ENCODE measurements around the gene GATC.
"Not testable (repeated sequence)": the region's sequence is repeated elsewhere in the genome, so short reads cannot be mapped to it uniquely, and the experiment has no call there.

GATC gene

DNA sequence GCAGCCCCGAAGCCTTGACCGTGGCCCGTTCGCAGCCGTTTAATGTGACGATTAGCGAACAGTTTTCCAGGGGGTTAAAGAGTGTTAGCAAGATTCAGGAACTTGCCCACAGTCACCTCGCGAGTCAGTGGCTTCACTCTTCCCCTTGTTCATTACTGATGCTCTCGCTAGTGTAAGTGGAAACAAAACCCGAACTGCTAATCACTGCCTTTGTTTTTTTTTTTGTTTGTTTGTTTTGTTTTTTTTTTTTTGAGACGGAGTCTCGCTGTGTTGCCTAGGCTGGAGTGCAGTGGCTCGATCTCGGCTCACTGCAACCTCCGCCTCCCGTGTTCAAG, 567 bp downstream of the GATC start:
- Histone ChIP-seq H3K4ac (ENCODE audit: low read depth in 1 of 2, low read length in 2 of 2) (peak overlapping the region; percentile 29 to 96), H3K14ac (ENCODE audit: low read length in 2 of 2) (peak overlapping the region in 1 of 2 experiments; percentile 53), H3K4me1 (ENCODE audit: control insufficient read depth, insufficient read depth, low read depth, low read length) (peaks cover 10% of the 10 kb centered on the region), H4K8ac (ENCODE audit: low read length) (peak overlapping the region; percentile 74), H3K9ac (ENCODE audit: low read length) (peak overlapping the region; percentile 99), H3K27ac (ENCODE audit: low read length, poor library complexity, severe bottlenecking) (peak overlapping the region; percentile 66), H3K4me2 (ENCODE audit: low read length, poor library complexity, severe bottlenecking) (peak overlapping the region; percentile 94), H3K18ac (ENCODE audit: low read depth in 1 of 2, low read length in 2 of 2) (peak overlapping the region; percentile 16 to 67), H2AFZ (ENCODE audit: low read depth, low read length) (peak overlapping the region; percentile 85), H3K4me3 (ENCODE audit: insufficient read depth in 1 of 2, low read depth in 1 of 2, low read length in 2 of 2) (peak overlapping the region; percentile 73 to 100), H3K36me3 (ENCODE audit: control insufficient read depth in 1 of 2, insufficient read depth in 2 of 2, low read depth in 1 of 2, low read length in 2 of 2) (peaks cover 21 to 46% of the 10 kb centered on the region in 2 experiments)
- not testable (repeated sequence) for H2BK5ac ChIP-seq (ENCODE audit: low read depth, low read length, poor library complexity, severe bottlenecking); H2BK12ac ChIP-seq (ENCODE audit: low read length in 2 of 2); H3K9me3 ChIP-seq (ENCODE audit: control insufficient read depth, low read length); H2BK15ac ChIP-seq (ENCODE audit: low read depth, poor library complexity, severe bottlenecking); H2AK5ac ChIP-seq (ENCODE audit: low read length, severe bottlenecking); H4K91ac ChIP-seq (ENCODE audit: low read length); H3K27me3 ChIP-seq (ENCODE audit: control insufficient read depth in 1 of 2, insufficient read depth in 1 of 2, low read length in 2 of 2); H2BK120ac ChIP-seq (ENCODE audit: low read depth, low read length); H3K79me1 ChIP-seq (replicated peaks; ENCODE audit: low read length, poor library complexity, severe bottlenecking); DNase-seq; H3K23ac ChIP-seq (ENCODE audit: low read length in 2 of 2)
- 12% methylated on average over 17 of the region's 17 CpGs for WGBS

DNA sequence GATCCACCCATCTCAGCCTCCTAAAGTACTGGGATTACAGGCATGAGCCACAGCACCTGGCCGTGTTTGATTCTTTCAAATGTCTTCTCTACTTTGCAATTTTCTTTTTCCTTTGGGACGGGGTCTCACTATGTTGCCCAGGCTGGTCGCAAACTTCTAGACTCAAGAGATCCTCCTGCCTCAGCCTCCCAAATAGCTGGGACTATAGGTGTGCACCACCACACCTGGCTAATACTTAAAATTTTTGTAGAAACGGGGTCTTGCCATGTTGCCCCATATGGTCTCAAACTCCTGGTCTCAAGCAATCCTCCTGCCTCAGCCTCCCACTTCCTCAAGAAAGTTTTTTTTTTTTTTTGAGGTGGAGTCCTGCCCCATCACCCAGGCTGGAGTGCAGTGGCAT, 1.7 kb downstream of the GATC start:
- Histone ChIP-seq H3K9ac (ENCODE audit: low read length) (peak overlapping the region; percentile 99), H3K27me3 (ENCODE audit: control insufficient read depth in 1 of 2, insufficient read depth in 1 of 2, low read length in 2 of 2) (no peaks in the 10 kb centered on the region), H2BK120ac (ENCODE audit: low read depth, low read length) (no peak overlapping the region), H3K14ac (ENCODE audit: low read length in 2 of 2) (no peak overlapping the region), H4K8ac (ENCODE audit: low read length) (no peak overlapping the region), H2BK5ac (ENCODE audit: low read depth, low read length, poor library complexity, severe bottlenecking) (no peak overlapping the region), H4K91ac (ENCODE audit: low read length) (no peak overlapping the region), H3K9me3 (ENCODE audit: control insufficient read depth, low read length) (no peaks in the 10 kb centered on the region), H3K23ac (ENCODE audit: low read length in 2 of 2) (no peak overlapping the region), H3K36me3 (ENCODE audit: control insufficient read depth in 1 of 2, insufficient read depth in 2 of 2, low read depth in 1 of 2, low read length in 2 of 2) (peaks cover 23 to 47% of the 10 kb centered on the region in 2 experiments), H2AK5ac (ENCODE audit: low read length, severe bottlenecking) (no peak overlapping the region), H3K4me3 (ENCODE audit: insufficient read depth in 1 of 2, low read depth in 1 of 2, low read length in 2 of 2) (no peak overlapping the region), H3K4ac (ENCODE audit: low read depth in 1 of 2, low read length in 2 of 2) (no peak overlapping the region), H3K79me1 (replicated peaks; ENCODE audit: low read length, poor library complexity, severe bottlenecking) (peaks cover 4% of the 10 kb centered on the region), H2BK12ac (ENCODE audit: low read length in 2 of 2) (no peak overlapping the region), H3K4me2 (ENCODE audit: low read length, poor library complexity, severe bottlenecking) (no peak overlapping the region), H3K18ac (ENCODE audit: low read depth in 1 of 2, low read length in 2 of 2) (no peak overlapping the region), H3K4me1 (ENCODE audit: control insufficient read depth, insufficient read depth, low read depth, low read length) (peaks cover 10% of the 10 kb centered on the region), H2BK15ac (ENCODE audit: low read depth, poor library complexity, severe bottlenecking) (no peak overlapping the region), H3K27ac (ENCODE audit: low read length, poor library complexity, severe bottlenecking) (no peak overlapping the region), H2AFZ (ENCODE audit: low read depth, low read length) (no peak overlapping the region)
- DNase-seq, result no peak
- 98% methylated on average over 4 of the region's 4 CpGs for WGBS

DNA sequence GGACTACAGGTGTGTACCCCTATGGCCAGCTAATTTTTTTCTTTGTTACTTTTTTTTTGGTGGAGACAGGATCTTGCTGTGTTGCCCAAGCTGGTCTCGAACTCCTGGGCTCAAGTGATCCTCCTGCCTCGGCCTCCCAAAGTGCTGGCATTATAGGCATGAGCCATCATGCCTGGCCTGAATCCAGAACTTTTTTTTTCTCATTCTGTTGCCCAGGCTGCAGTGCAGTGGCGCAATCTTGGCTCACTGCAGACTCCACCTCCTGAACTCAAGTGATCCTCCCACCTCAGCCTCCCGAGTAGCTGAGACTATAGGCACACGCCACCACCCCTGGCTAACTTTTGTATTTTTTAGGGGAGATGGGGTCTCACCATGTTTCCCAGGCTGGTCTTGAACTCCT, 6.3 kb downstream of the GATC start:
- H2AK5ac ChIP-seq (ENCODE audit: low read length, severe bottlenecking); H3K4me3 ChIP-seq (ENCODE audit: insufficient read depth in 1 of 2, low read depth in 1 of 2, low read length in 2 of 2); H3K23ac ChIP-seq (ENCODE audit: low read length in 2 of 2); H3K4me1 ChIP-seq (ENCODE audit: control insufficient read depth, insufficient read depth, low read depth, low read length); H2BK120ac ChIP-seq (ENCODE audit: low read depth, low read length); H4K8ac ChIP-seq (ENCODE audit: low read length); H3K18ac ChIP-seq (ENCODE audit: low read depth in 1 of 2, low read length in 2 of 2); H2BK12ac ChIP-seq (ENCODE audit: low read length in 2 of 2); H3K14ac ChIP-seq (ENCODE audit: low read length in 2 of 2); H3K9ac ChIP-seq (ENCODE audit: low read length); H3K4me2 ChIP-seq (ENCODE audit: low read length, poor library complexity, severe bottlenecking); H3K27ac ChIP-seq (ENCODE audit: low read length, poor library complexity, severe bottlenecking); H2BK5ac ChIP-seq (ENCODE audit: low read depth, low read length, poor library complexity, severe bottlenecking); H2BK15ac ChIP-seq (ENCODE audit: low read depth, poor library complexity, severe bottlenecking); H3K27me3 ChIP-seq (ENCODE audit: control insufficient read depth in 1 of 2, insufficient read depth in 1 of 2, low read length in 2 of 2); H3K4ac ChIP-seq (ENCODE audit: low read depth in 1 of 2, low read length in 2 of 2); H3K9me3 ChIP-seq (ENCODE audit: control insufficient read depth, low read length); H4K91ac ChIP-seq (ENCODE audit: low read length); DNase-seq; H2AFZ ChIP-seq (ENCODE audit: low read depth, low read length): not testable (repeated sequence)
- 95% methylated on average over 3 of the region's 5 CpGs for whole genome bisulfite sequencing
- Histone ChIP-seq H3K79me1 (replicated peaks; ENCODE audit: low read length, poor library complexity, severe bottlenecking) (peaks cover 12% of the 10 kb centered on the region), H3K36me3 (ENCODE audit: control insufficient read depth in 1 of 2, insufficient read depth in 2 of 2, low read depth in 1 of 2, low read length in 2 of 2) (peaks cover 44 to 70% of the 10 kb centered on the region in 2 experiments)

DNA sequence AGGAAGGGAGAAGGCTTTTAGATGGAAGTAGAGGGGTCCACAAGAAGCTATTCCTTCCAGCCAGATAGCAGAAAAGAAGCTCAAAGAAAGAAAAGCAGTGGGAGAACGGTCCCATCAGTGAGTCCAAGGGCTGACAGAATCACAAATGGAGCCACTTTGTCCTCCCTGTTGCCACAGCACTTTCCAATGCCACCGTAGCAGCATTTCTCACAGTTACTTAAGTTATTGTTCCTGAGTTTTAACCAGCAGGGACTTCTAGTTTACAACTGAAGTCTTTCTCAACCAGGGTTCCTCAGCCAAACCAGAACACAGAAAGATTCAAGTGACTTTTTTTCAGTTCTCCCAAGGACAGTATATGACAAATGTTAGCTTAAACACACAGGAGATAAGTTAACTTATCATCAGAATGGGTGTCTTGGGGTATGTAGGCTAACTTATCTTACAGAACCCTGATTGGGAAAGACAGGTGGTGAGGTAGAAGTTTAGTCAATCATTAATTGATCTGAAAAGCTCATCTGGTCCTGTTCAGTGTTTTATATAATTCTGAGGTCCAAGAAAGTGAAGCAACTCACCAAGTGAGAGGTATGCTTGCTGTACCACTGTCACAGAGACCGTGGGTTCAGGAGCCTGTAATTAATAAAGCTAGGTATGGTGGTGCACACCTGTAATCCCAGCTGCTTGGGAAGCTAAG, 7.0 kb downstream of the GATC start:
- Histone ChIP-seq H2AFZ (ENCODE audit: low read depth, low read length) (no peak overlapping the region), H2BK5ac (ENCODE audit: low read depth, low read length, poor library complexity, severe bottlenecking) (no peak overlapping the region), H3K18ac (ENCODE audit: low read depth in 1 of 2, low read length in 2 of 2) (no peak overlapping the region), H4K91ac (ENCODE audit: low read length) (no peak overlapping the region), H4K8ac (ENCODE audit: low read length) (no peak overlapping the region), H2BK12ac (ENCODE audit: low read length in 2 of 2) (no peak overlapping the region), H3K14ac (ENCODE audit: low read length in 2 of 2) (no peak overlapping the region), H3K79me1 (replicated peaks; ENCODE audit: low read length, poor library complexity, severe bottlenecking) (peaks cover 11% of the 10 kb centered on the region), H3K9ac (ENCODE audit: low read length) (no peak overlapping the region), H3K4me2 (ENCODE audit: low read length, poor library complexity, severe bottlenecking) (no peak overlapping the region), H3K4ac (ENCODE audit: low read depth in 1 of 2, low read length in 2 of 2) (no peak overlapping the region), H3K27me3 (ENCODE audit: control insufficient read depth in 1 of 2, insufficient read depth in 1 of 2, low read length in 2 of 2) (no peaks in the 10 kb centered on the region), H3K36me3 (ENCODE audit: control insufficient read depth in 1 of 2, insufficient read depth in 2 of 2, low read depth in 1 of 2, low read length in 2 of 2) (peaks cover 48 to 72% of the 10 kb centered on the region in 2 experiments), H3K23ac (ENCODE audit: low read length in 2 of 2) (no peak overlapping the region), H2BK120ac (ENCODE audit: low read depth, low read length) (no peak overlapping the region), H3K4me3 (ENCODE audit: insufficient read depth in 1 of 2, low read depth in 1 of 2, low read length in 2 of 2) (no peak overlapping the region), H3K9me3 (ENCODE audit: control insufficient read depth, low read length) (no peaks in the 10 kb centered on the region), H3K27ac (ENCODE audit: low read length, poor library complexity, severe bottlenecking) (no peak overlapping the region), H2BK15ac (ENCODE audit: low read depth, poor library complexity, severe bottlenecking) (no peak overlapping the region), H2AK5ac (ENCODE audit: low read length, severe bottlenecking) (no peak overlapping the region), H3K4me1 (ENCODE audit: control insufficient read depth, insufficient read depth, low read depth, low read length) (peaks cover 2% of the 10 kb centered on the region)
- WGBS, result 99% methylated on average over 3 of the region's 3 CpGs
- no peak for DNase-seq
